Measurements from ENCODE around the gene DNAI4.

DNA sequence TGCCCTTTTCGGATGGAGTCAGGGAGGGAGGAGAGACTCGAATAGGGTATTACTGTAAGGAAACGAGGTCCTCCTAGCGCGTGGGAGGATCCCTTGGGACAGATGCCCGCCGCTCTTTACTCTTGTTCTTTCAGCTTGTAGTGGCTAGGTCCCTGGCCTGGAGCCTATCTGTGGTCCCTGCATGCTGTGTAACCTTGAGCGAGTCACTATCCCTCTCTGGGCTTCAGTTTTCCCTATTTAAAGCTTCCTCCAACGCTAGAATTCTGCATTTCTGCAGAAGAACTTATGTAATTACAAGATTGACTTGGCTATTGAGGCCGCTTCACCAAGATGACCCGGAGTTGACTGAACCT is 878 bp upstream of the DNAI4 start:
- TF ChIP-seq CTCF (IDR thresholded peaks at IDR 0.05; ENCODE audit: extremely low read depth in 1 of 2, insufficient read depth in 1 of 2, low read depth in 1 of 2, low read length in 2 of 2) (no peak), FOS (IDR thresholded peaks at IDR 0.05; ENCODE audit: borderline replicate concordance, insufficient read depth, low read length) (no peak), POLR2A (IDR thresholded peaks at IDR 0.05; ENCODE audit: low read depth, low read length) (no peak), JUN (IDR thresholded peaks at IDR 0.05; ENCODE audit: borderline replicate concordance, insufficient read depth, insufficient read length, low read depth) (no peak), GATA2 (IDR thresholded peaks at IDR 0.05; ENCODE audit: insufficient read depth, insufficient read length, low read depth, low read length) (no peak), EZH2 (IDR thresholded peaks at IDR 0.05; ENCODE audit: borderline replicate concordance, low read depth, low read length, severe bottlenecking) (no peak), POLR2AphosphoS5 (IDR thresholded peaks at IDR 0.05; ENCODE audit: insufficient read depth, low read depth, low read length) (no peak)

All from endothelial cell of umbilical vein (primary cell).